Retina (tissue), 1 donor: ENCODE data around the gene ZNF281.
"Not testable (repeated sequence)": the region's sequence is repeated elsewhere in the genome, so short reads cannot be mapped to it uniquely, and the experiment has no call there.

Experiments used
- DNase-seq: peaks from one replicate; pipeline ENCODE4 v3.0.0-alpha.2; 2016

Gene ZNF281

GRCh38 chr1:200359610-200360163 lies 50.1 kb downstream of the ZNF281 start:
- DNase-seq, result no peak

GRCh38 chr1:200357925-200358324 lies 51.9 kb downstream of the ZNF281 start:
- not testable (repeated sequence) for DNase-seq

- DNase-seq, result no peak
These were observed 54.0 kb downstream of the ZNF281 start for GRCh38 chr1:200355801-200356200.
